GM23338 (cell line): Measurements from ENCODE around the gene SLC4A5. TPM values are rescaled to one million over a fixed set of nuclear protein-coding genes. Genes with fewer than 3 reads are reported as not detected.

Experiments used
- ATAC-seq: fragments of 200-7000 bp; cut with Tn5 transposase; 3 replicates; pipeline ENCODE4 v1.9.1; 2020
- DNase-seq: peaks from one replicate; pipeline ENCODE4 v3.0.0-alpha.2; 2015; ENCODE audit warnings: low spot score
- H2AFZ ChIP-seq: fragments of 200-600 bp; sonication (generic); 2 replicates; pipeline ENCODE4 v1.8.0; 2016; ENCODE audit warnings: antibody characterized with exemption, mild to moderate bottlenecking, moderate library complexity
- H3F3A ChIP-seq: fragments of 200-600 bp; sonication (generic); replicated peaks from 2 replicates; pipeline ENCODE4 v1.8.0; 2017; ENCODE audit warnings: antibody characterized with exemption, mixed run types, low read depth
- H3K27ac ChIP-seq: fragments of 200-600 bp; sonication (generic); 2 replicates; pipeline ENCODE4 v1.6.1; 2016; ENCODE audit warnings: low read depth
- H3K27me3 ChIP-seq: fragments of 200-600 bp; sonication (generic); 2 replicates; pipeline ENCODE4 v1.8.0; 2016; ENCODE audit warnings: mild to moderate bottlenecking, mixed run types, moderate library complexity; ENCODE audit not compliant: insufficient read depth
- H3K36me3 ChIP-seq: fragments of 200-600 bp; sonication (generic); 2 replicates; pipeline ENCODE4 v1.8.0; 2016; ENCODE audit warnings: mild to moderate bottlenecking; ENCODE audit not compliant: insufficient read depth
- H3K4me1 ChIP-seq: fragments of 200-600 bp; sonication (generic); 2 replicates; pipeline ENCODE4 v1.8.0; 2016; ENCODE audit warnings: mild to moderate bottlenecking, moderate library complexity; ENCODE audit not compliant: insufficient read depth
- H3K4me2 ChIP-seq: fragments of 200-600 bp; sonication (generic); 2 replicates; pipeline ENCODE4 v1.7.1; 2017; ENCODE audit warnings: mixed run types
- H3K4me3 ChIP-seq: fragments of 200-600 bp; sonication (generic); 2 replicates; pipeline ENCODE4 v1.6.1; 2016; ENCODE audit warnings: mixed run types
- H3K79me2 ChIP-seq: fragments of 200-600 bp; sonication (generic); replicated peaks from 2 replicates; pipeline ENCODE4 v1.8.0; 2017; ENCODE audit warnings: mild to moderate bottlenecking; ENCODE audit not compliant: insufficient read depth
- H3K9me2 ChIP-seq: fragments of 200-600 bp; sonication (generic); 2 replicates; pipeline ENCODE4 v1.8.0; 2017; ENCODE audit not compliant: insufficient read depth
- H4K20me1 ChIP-seq: fragments of 200-600 bp; sonication (generic); replicated peaks from 2 replicates; pipeline ENCODE4 v1.8.0; 2017; ENCODE audit warnings: mild to moderate bottlenecking; ENCODE audit not compliant: insufficient read depth
- H3K27ac Mint-ChIP-seq: 2 replicates; pipeline ENCODE4 v1.8.0; 2020; ENCODE audit warnings: inconsistent platforms, mild to moderate bottlenecking, moderate library complexity, mixed read lengths
- H3K27me3 Mint-ChIP-seq: 3 replicates; pipeline ENCODE4 v1.8.0; 2022; ENCODE audit warnings: low read depth, mild to moderate bottlenecking, moderate library complexity, mixed read lengths, inconsistent platforms; ENCODE audit not compliant: insufficient read depth, poor library complexity
- H3K36me3 Mint-ChIP-seq: 3 replicates; pipeline ENCODE4 v1.8.0; 2021; ENCODE audit warnings: low read depth, mild to moderate bottlenecking, inconsistent platforms, moderate library complexity, mixed read lengths
- H3K4me1 Mint-ChIP-seq: 3 replicates; pipeline ENCODE4 v1.8.0; 2020; ENCODE audit warnings: mild to moderate bottlenecking, inconsistent platforms, mixed read lengths
- H3K4me3 Mint-ChIP-seq: 3 replicates; pipeline ENCODE4 v1.8.0; 2021; ENCODE audit warnings: moderate library complexity, mild to moderate bottlenecking, inconsistent platforms, mixed read lengths
- H3K9me3 Mint-ChIP-seq: 3 replicates; pipeline ENCODE4 v1.8.0; 2020; ENCODE audit warnings: moderate library complexity, mild to moderate bottlenecking, inconsistent platforms, mixed read lengths
- CREB1 ChIP-seq: fragments of 250-450 bp; sonication (Bioruptor Pico); IDR thresholded peaks from 2 replicates; pipeline ENCODE4 v1.5.0; 2020; ENCODE audit warnings: low read depth, mild to moderate bottlenecking, moderate library complexity
- ETS1 ChIP-seq: IDR thresholded peaks from 2 replicates; pipeline ENCODE4 v1.6.1; 2016; ENCODE audit warnings: antibody characterized with exemption
- EZH2 ChIP-seq: fragments of 200-600 bp; sonication (generic); IDR thresholded peaks from one replicate; pipeline ENCODE4 v1.8.0; 2017; ENCODE audit warnings: antibody characterized with exemption, mild to moderate bottlenecking, low read depth; ENCODE audit not compliant: unreplicated experiment
- EZH2phosphoT487 ChIP-seq: fragments of 200-600 bp; sonication (generic); IDR thresholded peaks from one replicate; pipeline ENCODE4 v1.8.1; 2018; ENCODE audit warnings: antibody characterized with exemption; ENCODE audit not compliant: unreplicated experiment
- JUNB ChIP-seq: IDR thresholded peaks from one replicate; pipeline ENCODE4 v1.6.1; 2016; ENCODE audit warnings: antibody characterized with exemption; ENCODE audit not compliant: unreplicated experiment
- NANOG ChIP-seq: IDR thresholded peaks from 2 replicates; pipeline ENCODE4 v1.6.1; 2016; ENCODE audit warnings: antibody characterized with exemption, borderline replicate concordance
- POLR2AphosphoS5 ChIP-seq: IDR thresholded peaks from 2 replicates; pipeline ENCODE4 v1.6.1; 2016; ENCODE audit warnings: antibody characterized with exemption, low read depth
- REST ChIP-seq: IDR thresholded peaks from one replicate; pipeline ENCODE4 v1.6.1; 2018; ENCODE audit warnings: antibody characterized with exemption; ENCODE audit not compliant: unreplicated experiment
- STAT1 ChIP-seq: IDR thresholded peaks from one replicate; pipeline ENCODE4 v1.6.1; 2016; ENCODE audit warnings: antibody characterized with exemption; ENCODE audit not compliant: unreplicated experiment
- ZNF114 ChIP-seq: fragments of 250-450 bp; sonication (Bioruptor Pico); IDR thresholded peaks from 2 replicates; pipeline ENCODE4 v1.5.0; 2020; ENCODE audit warnings: mild to moderate bottlenecking, moderate library complexity
- ZNF331 ChIP-seq: fragments of 250-450 bp; sonication (Bioruptor Pico); IDR thresholded peaks from 2 replicates; pipeline ENCODE4 v1.5.0; 2020; ENCODE audit warnings: low read depth, mild to moderate bottlenecking, moderate library complexity
- polyA plus RNA-seq: library from polyadenylated mRNA; unstranded; fragments of >200 nt; fragmentation: Nextera tagmentation; extraction: Ambion mirVana; gene quantifications from 2 replicates; pipeline ENCODE4 v1.2.1, GENCODE V29; 2016
- total RNA-seq: library from RNA; depleted of rRNA; stranded (reverse); fragments of >200 nt; shearing (Covaris generic); gene quantifications from 2 replicates; pipeline ENCODE4 v1.2.3, GENCODE V29; 2014
- TF ChIP-seq, protein P1 (sequence below): fragments of 250-450 bp; sonication (Bioruptor Pico); IDR thresholded peaks from 2 replicates; pipeline ENCODE4 v1.5.0; 2020; ENCODE audit warnings: mild to moderate bottlenecking, moderate library complexity
- TF ChIP-seq, protein P2 (sequence below), 2 experiments: fragments of 200-600 bp in 1 of 2; sonication (generic) in 1 of 2; conservative IDR thresholded peaks; 2 replicates each; pipeline versions ENCODE4 v1.5.1 to v1.6.1; 2016 to 2017; ENCODE audit warnings: antibody characterized with exemption in 2 of 2, low read depth in 2 of 2, mild to moderate bottlenecking in 2 of 2, moderate library complexity in 1 of 2

The SLC4A5 gene
- total and polyA plus RNA-seq, 2 experiments from 2014 or later = 0.24 to 0.70 TPM

- Mint-ChIP-seq H3K27ac (no peak overlapping the region), H3K4me1 (peaks cover 10% of the 10 kb centered on the region), H3K4me3 (no peak overlapping the region), H3K36me3 (no peaks in the 10 kb centered on the region), H3K9me3 (no peaks in the 10 kb centered on the region), H3K27me3 (no peaks in the 10 kb centered on the region)
- no peaks in the 10 kb centered on the region; the same call in 1 of the 2 replicates for H3K9me2 ChIP-seq
- H3K27me3 ChIP-seq = no peaks in the 10 kb centered on the region
- no peak overlapping the region for H2AFZ ChIP-seq
- TF ChIP-seq ZNF114 (CRISPR knock-in tag) = no peak
- TF ChIP-seq POLR2AphosphoS5 = no peak
- no peak for TF ChIP-seq ZNF331 (CRISPR knock-in tag)
- no peak for TF ChIP-seq ETS1
- TF ChIP-seq, protein P1, sequence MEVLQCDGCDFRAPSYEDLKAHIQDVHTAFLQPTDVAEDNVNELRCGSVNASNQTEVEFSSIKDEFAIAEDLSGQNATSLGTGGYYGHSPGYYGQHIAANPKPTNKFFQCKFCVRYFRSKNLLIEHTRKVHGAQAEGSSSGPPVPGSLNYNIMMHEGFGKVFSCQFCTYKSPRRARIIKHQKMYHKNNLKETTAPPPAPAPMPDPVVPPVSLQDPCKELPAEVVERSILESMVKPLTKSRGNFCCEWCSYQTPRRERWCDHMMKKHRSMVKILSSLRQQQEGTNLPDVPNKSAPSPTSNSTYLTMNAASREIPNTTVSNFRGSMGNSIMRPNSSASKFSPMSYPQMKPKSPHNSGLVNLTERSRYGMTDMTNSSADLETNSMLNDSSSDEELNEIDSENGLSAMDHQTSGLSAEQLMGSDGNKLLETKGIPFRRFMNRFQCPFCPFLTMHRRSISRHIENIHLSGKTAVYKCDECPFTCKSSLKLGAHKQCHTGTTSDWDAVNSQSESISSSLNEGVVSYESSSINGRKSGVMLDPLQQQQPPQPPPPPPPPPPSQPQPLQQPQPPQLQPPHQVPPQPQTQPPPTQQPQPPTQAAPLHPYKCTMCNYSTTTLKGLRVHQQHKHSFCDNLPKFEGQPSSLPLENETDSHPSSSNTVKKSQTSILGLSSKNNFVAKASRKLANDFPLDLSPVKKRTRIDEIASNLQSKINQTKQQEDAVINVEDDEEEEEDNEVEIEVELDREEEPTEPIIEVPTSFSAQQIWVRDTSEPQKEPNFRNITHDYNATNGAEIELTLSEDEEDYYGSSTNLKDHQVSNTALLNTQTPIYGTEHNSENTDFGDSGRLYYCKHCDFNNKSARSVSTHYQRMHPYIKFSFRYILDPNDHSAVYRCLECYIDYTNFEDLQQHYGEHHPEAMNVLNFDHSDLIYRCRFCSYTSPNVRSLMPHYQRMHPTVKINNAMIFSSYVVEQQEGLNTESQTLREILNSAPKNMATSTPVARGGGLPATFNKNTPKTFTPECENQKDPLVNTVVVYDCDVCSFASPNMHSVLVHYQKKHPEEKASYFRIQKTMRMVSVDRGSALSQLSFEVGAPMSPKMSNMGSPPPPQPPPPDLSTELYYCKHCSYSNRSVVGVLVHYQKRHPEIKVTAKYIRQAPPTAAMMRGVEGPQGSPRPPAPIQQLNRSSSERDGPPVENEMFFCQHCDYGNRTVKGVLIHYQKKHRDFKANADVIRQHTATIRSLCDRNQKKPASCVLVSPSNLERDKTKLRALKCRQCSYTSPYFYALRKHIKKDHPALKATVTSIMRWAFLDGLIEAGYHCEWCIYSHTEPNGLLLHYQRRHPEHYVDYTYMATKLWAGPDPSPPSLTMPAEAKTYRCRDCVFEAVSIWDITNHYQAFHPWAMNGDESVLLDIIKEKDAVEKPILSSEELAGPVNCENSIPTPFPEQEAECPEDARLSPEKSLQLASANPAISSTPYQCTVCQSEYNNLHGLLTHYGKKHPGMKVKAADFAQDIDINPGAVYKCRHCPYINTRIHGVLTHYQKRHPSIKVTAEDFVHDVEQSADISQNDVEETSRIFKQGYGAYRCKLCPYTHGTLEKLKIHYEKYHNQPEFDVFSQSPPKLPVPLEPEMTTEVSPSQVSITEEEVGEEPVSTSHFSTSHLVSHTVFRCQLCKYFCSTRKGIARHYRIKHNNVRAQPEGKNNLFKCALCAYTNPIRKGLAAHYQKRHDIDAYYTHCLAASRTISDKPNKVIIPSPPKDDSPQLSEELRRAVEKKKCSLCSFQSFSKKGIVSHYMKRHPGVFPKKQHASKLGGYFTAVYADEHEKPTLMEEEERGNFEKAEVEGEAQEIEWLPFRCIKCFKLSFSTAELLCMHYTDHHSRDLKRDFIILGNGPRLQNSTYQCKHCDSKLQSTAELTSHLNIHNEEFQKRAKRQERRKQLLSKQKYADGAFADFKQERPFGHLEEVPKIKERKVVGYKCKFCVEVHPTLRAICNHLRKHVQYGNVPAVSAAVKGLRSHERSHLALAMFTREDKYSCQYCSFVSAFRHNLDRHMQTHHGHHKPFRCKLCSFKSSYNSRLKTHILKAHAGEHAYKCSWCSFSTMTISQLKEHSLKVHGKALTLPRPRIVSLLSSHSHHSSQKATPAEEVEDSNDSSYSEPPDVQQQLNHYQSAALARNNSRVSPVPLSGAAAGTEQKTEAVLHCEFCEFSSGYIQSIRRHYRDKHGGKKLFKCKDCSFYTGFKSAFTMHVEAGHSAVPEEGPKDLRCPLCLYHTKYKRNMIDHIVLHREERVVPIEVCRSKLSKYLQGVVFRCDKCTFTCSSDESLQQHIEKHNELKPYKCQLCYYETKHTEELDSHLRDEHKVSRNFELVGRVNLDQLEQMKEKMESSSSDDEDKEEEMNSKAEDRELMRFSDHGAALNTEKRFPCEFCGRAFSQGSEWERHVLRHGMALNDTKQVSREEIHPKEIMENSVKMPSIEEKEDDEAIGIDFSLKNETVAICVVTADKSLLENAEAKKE (CRISPR knock-in tag) = no peak
- no peak for TF ChIP-seq STAT1
- no peak for TF ChIP-seq CREB1 (CRISPR knock-in tag)
- no peak for TF ChIP-seq REST
- no peak for TF ChIP-seq NANOG
- TF ChIP-seq EZH2phosphoT487 = no peak
- TF ChIP-seq EZH2 = no peak
- TF ChIP-seq, protein P2, sequence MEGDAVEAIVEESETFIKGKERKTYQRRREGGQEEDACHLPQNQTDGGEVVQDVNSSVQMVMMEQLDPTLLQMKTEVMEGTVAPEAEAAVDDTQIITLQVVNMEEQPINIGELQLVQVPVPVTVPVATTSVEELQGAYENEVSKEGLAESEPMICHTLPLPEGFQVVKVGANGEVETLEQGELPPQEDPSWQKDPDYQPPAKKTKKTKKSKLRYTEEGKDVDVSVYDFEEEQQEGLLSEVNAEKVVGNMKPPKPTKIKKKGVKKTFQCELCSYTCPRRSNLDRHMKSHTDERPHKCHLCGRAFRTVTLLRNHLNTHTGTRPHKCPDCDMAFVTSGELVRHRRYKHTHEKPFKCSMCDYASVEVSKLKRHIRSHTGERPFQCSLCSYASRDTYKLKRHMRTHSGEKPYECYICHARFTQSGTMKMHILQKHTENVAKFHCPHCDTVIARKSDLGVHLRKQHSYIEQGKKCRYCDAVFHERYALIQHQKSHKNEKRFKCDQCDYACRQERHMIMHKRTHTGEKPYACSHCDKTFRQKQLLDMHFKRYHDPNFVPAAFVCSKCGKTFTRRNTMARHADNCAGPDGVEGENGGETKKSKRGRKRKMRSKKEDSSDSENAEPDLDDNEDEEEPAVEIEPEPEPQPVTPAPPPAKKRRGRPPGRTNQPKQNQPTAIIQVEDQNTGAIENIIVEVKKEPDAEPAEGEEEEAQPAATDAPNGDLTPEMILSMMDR (conservative IDR thresholded peaks at IDR 0.05; ENCODE audit: low read depth in 2 of 2) = no peak
- TF ChIP-seq JUNB = no peak
- H4K20me1 ChIP-seq = no peaks in the 10 kb centered on the region
- no peak overlapping the region for H3K4me3 ChIP-seq
- H3K4me1 ChIP-seq = no peaks in the 10 kb centered on the region
- H3K36me3 ChIP-seq = no peaks in the 10 kb centered on the region
- no peaks in the 10 kb centered on the region for H3F3A ChIP-seq
- ATAC-seq (no peak), DNase-seq (no peak)
- H3K4me2 ChIP-seq = no peak overlapping the region
- H3K27ac ChIP-seq = no peak overlapping the region
- no peaks in the 10 kb centered on the region for H3K79me2 ChIP-seq
Measured at GRCh38 chr2:74317701-74318100, 25.5 kb downstream of the SLC4A5 start.
